HEK293T (cell line): ENCODE results near the gene TMEM86B.

Source experiments
- CTCF ChIA-PET: fragments of 350-600 bp; formaldehyde crosslinking; extraction: SDS; loops from one replicate; lab custom pipeline; 2021; ENCODE audit warnings: antibody characterized with exemption, inconsistent platforms; lab: Yijun Ruan, JAX
- POLR2A ChIA-PET: fragments of 350-600 bp; formaldehyde crosslinking; extraction: SDS; loops from one replicate; lab custom pipeline; 2020; ENCODE audit warnings: antibody characterized with exemption, inconsistent platforms; lab: Yijun Ruan, JAX
- DNase-seq: peaks from one replicate; pipeline ENCODE4 v3.0.0; 2012; ENCODE audit warnings: mixed read lengths; ENCODE audit errors: extremely low spot score
- ARNT ChIP-seq: fragments of 450-650 bp; IDR thresholded peaks from 2 replicates; pipeline ENCODE4 v1.6.1; 2017; ENCODE audit warnings: mild to moderate bottlenecking
- BHLHE40 ChIP-seq: fragments of 450-650 bp; IDR thresholded peaks from 2 replicates; pipeline ENCODE4 v1.6.1; 2016; ENCODE audit warnings: mild to moderate bottlenecking, moderate library complexity, borderline replicate concordance
- CTBP1 ChIP-seq: fragments of 450-650 bp; IDR thresholded peaks from 2 replicates; pipeline ENCODE4 v1.6.1; 2016; ENCODE audit warnings: borderline replicate concordance
- ELF4 ChIP-seq: fragments of 450-650 bp; IDR thresholded peaks from 2 replicates; pipeline ENCODE4 v1.6.1; 2017; ENCODE audit warnings: antibody characterized with exemption
- FOXA1 ChIP-seq: fragments of 450-650 bp; IDR thresholded peaks from 2 replicates; pipeline ENCODE4 v1.6.1; 2016; ENCODE audit warnings: mild to moderate bottlenecking
- FOXK2 ChIP-seq: fragments of 450-650 bp; IDR thresholded peaks from 2 replicates; pipeline ENCODE4 v1.6.1; 2016; ENCODE audit warnings: mild to moderate bottlenecking
- FOXM1 ChIP-seq: fragments of 450-650 bp; IDR thresholded peaks from 2 replicates; pipeline ENCODE4 v1.6.1; 2017; ENCODE audit warnings: mild to moderate bottlenecking, borderline replicate concordance
- HDGF ChIP-seq: fragments of 450-650 bp; IDR thresholded peaks from 2 replicates; pipeline ENCODE4 v1.6.1; 2017; ENCODE audit warnings: antibody characterized with exemption, borderline replicate concordance
- L3MBTL2 ChIP-seq: fragments of 450-650 bp; conservative IDR thresholded peaks from 2 replicates; pipeline ENCODE4 v1.6.1; 2016; ENCODE audit warnings: mild to moderate bottlenecking
- LEF1 ChIP-seq: fragments of 450-650 bp; IDR thresholded peaks from 2 replicates; pipeline ENCODE4 v1.6.1; 2017; ENCODE audit warnings: mild to moderate bottlenecking, borderline replicate concordance
- NFRKB ChIP-seq: fragments of 450-650 bp; IDR thresholded peaks from 2 replicates; pipeline ENCODE4 v1.6.1; 2016; ENCODE audit warnings: mild to moderate bottlenecking, moderate library complexity
- SP1 ChIP-seq: fragments of 450-650 bp; IDR thresholded peaks from 2 replicates; pipeline ENCODE4 v1.6.1; 2017
- SUZ12 ChIP-seq: fragments of 450-650 bp; IDR thresholded peaks from 2 replicates; pipeline ENCODE4 v1.6.1; 2016; ENCODE audit warnings: mild to moderate bottlenecking
- TARDBP ChIP-seq: fragments of 450-650 bp; IDR thresholded peaks from 2 replicates; pipeline ENCODE4 v1.6.1; 2016
- ZNF384 ChIP-seq: fragments of 450-650 bp; IDR thresholded peaks from 2 replicates; pipeline ENCODE4 v1.6.1; 2016
- TF ChIP-seq, protein P1 (sequence below): fragments of 450-650 bp; IDR thresholded peaks from 2 replicates; pipeline ENCODE4 v1.6.1; 2016

TMEM86B gene, protein sequence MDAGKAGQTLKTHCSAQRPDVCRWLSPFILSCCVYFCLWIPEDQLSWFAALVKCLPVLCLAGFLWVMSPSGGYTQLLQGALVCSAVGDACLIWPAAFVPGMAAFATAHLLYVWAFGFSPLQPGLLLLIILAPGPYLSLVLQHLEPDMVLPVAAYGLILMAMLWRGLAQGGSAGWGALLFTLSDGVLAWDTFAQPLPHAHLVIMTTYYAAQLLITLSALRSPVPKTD

DNA sequence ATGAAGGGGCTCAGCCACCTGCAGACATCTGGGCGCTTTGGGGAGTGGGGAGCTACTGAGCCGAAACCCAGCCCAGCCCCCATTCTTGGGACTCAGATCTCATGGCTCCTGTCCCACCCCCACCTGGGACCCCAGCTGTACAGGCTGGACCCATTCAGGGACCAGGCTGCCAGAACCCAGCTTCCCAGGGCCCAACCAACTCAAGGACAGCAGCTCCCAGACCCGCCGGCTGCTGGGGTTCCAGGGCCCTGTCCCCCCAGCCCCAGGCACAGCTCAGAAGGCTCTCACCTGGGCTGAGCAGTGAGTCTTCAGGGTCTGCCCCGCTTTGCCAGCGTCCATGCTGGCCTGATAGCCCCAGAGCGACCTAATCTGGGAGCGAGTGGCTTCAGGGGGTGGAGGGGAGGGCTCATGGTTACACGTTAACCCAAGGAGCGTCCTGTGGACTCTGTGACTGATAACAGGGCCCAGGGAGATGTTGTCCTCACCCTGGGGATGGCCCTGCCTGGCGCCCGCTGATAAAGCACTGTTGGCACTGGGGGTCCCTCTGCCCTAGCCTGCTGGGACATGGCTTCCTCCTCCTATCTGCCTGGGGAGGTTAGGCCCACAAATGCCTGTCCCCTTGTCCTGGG, at the start of gene TMEM86B:
TSS of gene TMEM86B (minus strand) at position 361 of the 629 bp plus-strand sequence. CDS start at position 339, 22 bp downstream.
- ChIA-PET CTCF (interaction anchor here (0.7 kb wide), 1 partner anchor 17 kb away, joined by 3 read pairs; no protein-coding TSS in a partner anchor), POLR2A (no interaction called here)
- TF ChIP-seq ELF4 (no peak), HDGF (no peak), FOXM1 (no peak), TARDBP (no peak), ARNT (no peak), SUZ12 (no peak), BHLHE40 (no peak), FOXK2 (no peak), NFRKB (no peak), CTBP1 (no peak), LEF1 (no peak), FOXA1 (no peak), ZNF384 (no peak), SP1 (no peak)
- TF ChIP-seq, protein P1, sequence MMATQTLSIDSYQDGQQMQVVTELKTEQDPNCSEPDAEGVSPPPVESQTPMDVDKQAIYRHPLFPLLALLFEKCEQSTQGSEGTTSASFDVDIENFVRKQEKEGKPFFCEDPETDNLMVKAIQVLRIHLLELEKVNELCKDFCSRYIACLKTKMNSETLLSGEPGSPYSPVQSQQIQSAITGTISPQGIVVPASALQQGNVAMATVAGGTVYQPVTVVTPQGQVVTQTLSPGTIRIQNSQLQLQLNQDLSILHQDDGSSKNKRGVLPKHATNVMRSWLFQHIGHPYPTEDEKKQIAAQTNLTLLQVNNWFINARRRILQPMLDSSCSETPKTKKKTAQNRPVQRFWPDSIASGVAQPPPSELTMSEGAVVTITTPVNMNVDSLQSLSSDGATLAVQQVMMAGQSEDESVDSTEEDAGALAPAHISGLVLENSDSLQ, result no peak
- no peak for DNase-seq

DNA sequence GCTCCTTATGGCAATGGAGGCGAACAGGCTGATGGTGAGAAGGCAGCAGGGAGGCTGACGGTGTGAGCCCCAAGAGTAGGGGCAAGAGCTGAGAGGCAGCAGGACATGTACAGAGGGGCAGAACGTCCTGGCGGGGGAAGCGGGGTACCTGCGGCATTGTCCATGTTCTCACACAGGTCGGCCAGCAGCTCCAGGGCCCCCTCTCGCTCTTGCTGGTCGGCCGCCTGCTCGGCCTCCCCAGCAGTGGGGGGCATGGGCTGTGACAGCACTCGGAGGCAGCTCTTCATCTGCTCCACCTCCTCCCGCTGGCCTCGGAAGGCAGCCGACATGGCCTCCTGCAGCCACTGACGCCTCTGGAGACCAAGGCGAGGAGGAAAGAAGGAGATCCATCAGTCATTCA, 48.9 kb upstream of the TMEM86B start:
- ChIA-PET POLR2A (interaction anchor here (3.5 kb wide), 1 partner anchor 18 kb away, joined by 34 read pairs; the partner anchor contains the start of gene PPP6R1), CTCF (no interaction called here)
- no peak for DNase-seq
- TF ChIP-seq LEF1 (no peak), FOXK2 (no peak), ZNF384 (no peak), SP1 (no peak)

DNA sequence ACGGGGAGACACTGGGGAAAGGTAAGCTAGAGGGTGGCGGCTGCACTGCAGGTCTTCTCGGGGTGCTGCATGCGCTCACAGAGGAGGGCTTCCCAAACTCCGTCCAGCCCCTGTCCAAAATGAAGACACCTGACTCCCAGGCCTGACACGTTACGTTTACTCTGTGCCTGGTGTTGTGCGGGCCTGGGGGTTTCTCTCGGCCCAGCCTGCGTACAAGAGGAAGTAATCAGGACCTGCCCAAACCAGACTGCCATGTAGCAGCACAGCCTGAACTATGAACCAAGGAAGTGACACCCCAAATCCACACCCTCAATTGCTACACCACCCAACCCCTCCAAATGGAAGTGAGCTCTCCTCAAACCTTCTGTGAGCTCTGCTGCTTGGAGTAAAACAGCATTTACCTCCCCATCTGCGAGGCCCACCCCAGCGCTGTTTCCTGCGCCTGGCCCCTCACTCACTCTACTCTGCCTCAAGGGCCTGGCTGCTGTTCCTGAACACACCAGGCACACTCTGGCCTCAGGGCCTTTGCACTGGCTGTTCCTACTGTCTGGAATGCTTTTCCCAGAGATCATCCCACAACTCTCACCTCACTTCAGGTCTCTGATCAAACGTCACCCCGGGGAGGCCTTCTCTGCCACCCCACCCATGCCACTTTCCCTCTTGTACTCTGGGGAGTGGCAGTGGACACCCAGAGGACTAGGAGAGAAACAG, 48.3 kb upstream of the TMEM86B start:
- ChIA-PET POLR2A (interaction anchor here (1.1 to 3.5 kb wide), 2 partner anchors 17 to 18 kb away, joined by 3 to 34 read pairs; partner anchors contain the start of gene PPP6R1), CTCF (no interaction called here)
- TF ChIP-seq FOXA1 (no peak), FOXK2 (no peak), L3MBTL2 (no peak)

DNA sequence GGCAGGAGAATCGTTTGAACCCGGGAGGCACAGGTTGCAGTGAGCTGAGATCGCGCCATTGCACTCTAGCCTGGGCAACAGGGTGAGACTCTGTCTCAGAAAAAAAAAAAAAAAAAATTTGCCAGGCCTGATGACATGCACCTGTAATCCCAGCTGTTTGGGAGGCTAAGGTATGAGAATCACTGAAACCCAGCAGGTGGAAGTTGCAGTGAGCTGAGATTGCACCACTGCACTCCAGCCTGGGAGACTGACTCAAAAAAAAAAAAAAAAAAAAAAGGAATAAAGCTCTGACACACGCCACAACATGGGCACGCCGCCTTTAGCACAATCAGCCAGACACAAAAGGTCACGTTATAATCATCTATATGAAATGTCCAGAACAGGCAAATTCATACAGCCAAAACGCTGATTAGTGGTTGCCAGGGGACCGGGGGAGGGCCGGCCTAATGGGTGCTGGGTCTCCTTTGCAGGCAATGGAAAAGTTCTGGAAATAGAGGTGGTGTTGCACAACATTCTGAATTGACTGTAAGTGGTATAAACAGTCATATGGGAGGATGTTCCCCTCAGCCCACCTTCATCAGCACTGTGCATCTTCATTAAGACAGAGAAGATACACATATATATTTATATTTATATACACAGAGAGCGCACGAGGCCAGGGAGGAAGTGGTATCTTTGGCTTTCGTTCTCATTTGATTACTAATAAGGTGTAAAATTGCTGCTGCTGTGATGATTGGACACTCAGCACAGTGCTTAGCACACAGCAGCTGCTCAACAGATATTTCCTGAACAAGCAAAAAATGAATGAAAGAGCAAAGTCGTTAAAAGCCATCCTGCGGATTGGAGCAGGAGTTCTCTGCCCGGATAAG, 47.5 kb upstream of the TMEM86B start:
- TF ChIP-seq FOXA1 (no peak), LEF1 (no peak), TARDBP (no peak), SUZ12 (no peak), ELF4 (no peak), NFRKB (no peak), HDGF (no peak), BHLHE40 (no peak), L3MBTL2 (no peak), SP1 (no peak), CTBP1 (no peak), FOXM1 (no peak), ARNT (no peak), FOXK2 (no peak), ZNF384 (no peak)
- TF ChIP-seq, protein P1, result no peak
- CTCF ChIA-PET, result no interaction called here
- no peak for DNase-seq
- POLR2A ChIA-PET, result interaction anchor here (1.1 kb wide), 1 partner anchor 17 kb away, joined by 3 read pairs; the partner anchor contains the start of gene PPP6R1

More for the DNA sequence above, 48.3 kb upstream of the TMEM86B start:
- no peak for DNase-seq

DNA sequence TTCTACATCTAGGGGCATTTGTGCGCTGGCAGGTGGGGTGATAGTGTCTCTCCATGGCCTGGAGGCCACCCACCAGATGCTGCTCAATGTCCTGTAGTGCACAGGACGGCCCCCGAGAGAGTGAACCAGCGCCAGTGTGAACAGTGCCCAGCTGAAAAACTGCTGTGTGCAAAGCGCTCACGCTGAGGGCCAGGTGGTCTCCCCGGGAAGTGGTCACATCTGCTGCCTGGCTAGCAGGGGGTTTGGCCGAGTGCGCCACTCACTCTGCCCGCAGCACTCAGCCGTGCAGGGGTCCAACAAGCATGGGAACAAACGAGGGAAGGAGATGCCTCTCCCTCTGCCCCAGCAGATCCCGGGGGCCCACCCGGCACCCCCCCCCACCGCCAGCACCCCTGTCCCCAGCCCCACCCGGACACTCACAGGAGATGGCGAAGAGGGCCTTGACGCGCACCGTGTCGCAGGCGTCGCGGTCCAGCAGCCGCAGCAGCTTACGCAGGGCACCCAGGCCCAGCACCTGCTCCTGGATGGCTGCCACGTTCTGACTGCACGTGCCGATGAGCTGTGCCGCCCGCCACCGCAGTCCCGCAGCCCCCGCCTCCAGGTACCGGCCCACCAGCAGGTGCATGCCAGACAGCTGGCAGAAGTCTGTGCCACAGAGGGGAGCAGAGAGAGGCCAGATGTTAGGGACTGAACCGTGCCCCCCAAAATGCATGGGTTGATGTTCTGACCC, 45.6 kb upstream of the TMEM86B start:
- ChIA-PET CTCF (no interaction called here), POLR2A (interaction anchor here (1.5 kb wide), 1 partner anchor 15 kb away, joined by 9 read pairs; the partner anchor contains the start of gene PPP6R1)
- DNase-seq, result no peak
- TF ChIP-seq L3MBTL2, result no peak
- TF ChIP-seq ZNF384, result no peak

DNA sequence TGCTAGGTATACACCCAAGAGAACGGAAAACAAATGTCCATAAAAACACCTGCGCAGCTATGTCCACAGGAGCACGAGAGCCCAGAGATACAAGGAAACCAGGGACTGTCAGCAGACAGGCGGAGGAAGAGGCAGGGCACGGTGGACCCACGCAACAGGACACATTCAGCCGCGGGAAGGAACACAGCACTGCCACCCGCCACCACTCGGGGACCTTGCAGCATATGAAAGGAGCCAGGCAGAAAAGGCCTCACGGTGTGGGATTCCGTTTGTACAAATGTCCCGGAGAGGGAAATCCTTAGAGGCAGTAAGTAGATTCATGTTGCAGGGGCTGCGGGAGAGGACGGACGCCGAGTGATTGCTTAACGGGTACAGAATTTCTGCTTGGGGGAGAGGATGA, 43.6 kb upstream of the TMEM86B start:
- no peak for TF ChIP-seq BHLHE40
- TF ChIP-seq LEF1, result no peak
- no peak for TF ChIP-seq SP1
- no peak for TF ChIP-seq CTBP1
- TF ChIP-seq SUZ12, result no peak
- no peak for TF ChIP-seq FOXK2
- TF ChIP-seq NFRKB, result no peak
- TF ChIP-seq ELF4, result no peak
- no peak for TF ChIP-seq FOXM1
- TF ChIP-seq HDGF, result no peak
- TF ChIP-seq, protein P1, result no peak
- TF ChIP-seq ARNT, result no peak
- no peak for TF ChIP-seq L3MBTL2
- TF ChIP-seq TARDBP, result no peak
- TF ChIP-seq FOXA1, result no peak
- no peak for TF ChIP-seq ZNF384
- CTCF ChIA-PET, result no interaction called here
- POLR2A ChIA-PET, result no interaction called here

More for the DNA sequence above, 43.6 kb upstream of the TMEM86B start:
- DNase-seq, result no peak
